IMR-90 (cell line): ENCODE measurements around the gene SPTSSA. TPM values are rescaled to one million over a fixed set of nuclear protein-coding genes. Genes with fewer than 3 reads are reported as not detected.

Experiments
- ATAC-seq: fragments of 200-7000 bp; cut with Tn5 transposase; 2 replicates; pipeline ENCODE4 v1.9.1; 2020; ENCODE audit warnings: low read depth, mild to moderate bottlenecking, moderate library complexity
- BruUV-seq: library from RNA; stranded (reverse); fragments of 400-500 nt; replicated peaks from 2 replicates; lab custom pipeline; 2021; lab: Mats Ljungman, UMichigan
- CTCF ChIA-PET: fragments of 300-600 bp; formaldehyde crosslinking; extraction: SDS; loops from one replicate; lab custom pipeline; 2021; ENCODE audit warnings: antibody characterized with exemption; lab: Yijun Ruan, JAX
- POLR2A ChIA-PET: fragments of 300-600 bp; sonication (Branson Sonifier 250); formaldehyde crosslinking; loops from one replicate; lab custom pipeline; 2022; ENCODE audit warnings: antibody characterized with exemption; ENCODE audit not compliant: unreplicated experiment; lab: Charles Lee
- DNase-seq: peaks from one replicate; pipeline ENCODE4 v3.0.0; 2013
- H2AFZ ChIP-seq: replicated peaks from 2 replicates; pipeline ENCODE3; 2013; ENCODE audit warnings: low read length, mild to moderate bottlenecking; ENCODE audit not compliant: poor library complexity
- H2AK5ac ChIP-seq: 2 replicates; pipeline ENCODE4 v1.6.1; 2013; ENCODE audit warnings: low read depth, low read length, inconsistent platforms
- H2AK9ac ChIP-seq: replicated peaks from 2 replicates; pipeline ENCODE3; 2013; ENCODE audit warnings: mild to moderate bottlenecking, low read depth, low read length, moderate library complexity; ENCODE audit not compliant: poor library complexity
- H2BK120ac ChIP-seq: 2 replicates; pipeline ENCODE4 v1.6.1; 2013; ENCODE audit warnings: low read depth, low read length, inconsistent platforms
- H2BK15ac ChIP-seq: 3 replicates; pipeline ENCODE4 v1.6.1; 2013; ENCODE audit warnings: low read depth, low read length, inconsistent platforms
- H2BK20ac ChIP-seq: 2 replicates; pipeline ENCODE4 v1.6.1; 2013; ENCODE audit warnings: low read depth, mild to moderate bottlenecking, inconsistent platforms, low read length, moderate library complexity
- H2BK5ac ChIP-seq: 2 replicates; pipeline ENCODE4 v1.6.1; 2013; ENCODE audit warnings: mild to moderate bottlenecking, low read depth, low read length, inconsistent platforms; ENCODE audit not compliant: poor library complexity, severe bottlenecking
- H3K14ac ChIP-seq: replicated peaks from 2 replicates; pipeline ENCODE4 v1.6.1; 2013; ENCODE audit warnings: low read depth, low read length, inconsistent platforms
- H3K18ac ChIP-seq: 2 replicates; pipeline ENCODE4 v1.6.1; 2013; ENCODE audit warnings: low read depth, low read length, control low read depth
- H3K23ac ChIP-seq: 2 replicates; pipeline ENCODE4 v1.6.1; 2013; ENCODE audit warnings: low read depth, low read length, inconsistent platforms
- H3K27ac ChIP-seq: 2 replicates; pipeline ENCODE4 v1.5.1; 2013; ENCODE audit warnings: mild to moderate bottlenecking, control low read depth, low read length; ENCODE audit not compliant: insufficient read depth
- H3K27me3 ChIP-seq: 2 replicates; pipeline ENCODE4 v1.6.1; 2013; ENCODE audit warnings: low read length; ENCODE audit not compliant: control insufficient read depth, insufficient read depth
- H3K36me3 ChIP-seq: 2 replicates; pipeline ENCODE4 v1.6.1; 2013; ENCODE audit warnings: low read length, mixed read lengths; ENCODE audit not compliant: control insufficient read depth, insufficient read depth
- H3K4ac ChIP-seq: 2 replicates; pipeline ENCODE4 v1.6.1; 2013; ENCODE audit warnings: low read depth, low read length, inconsistent platforms
- H3K4me1 ChIP-seq: 2 replicates; pipeline ENCODE4 v1.6.1; 2013; ENCODE audit warnings: low read length, mixed read lengths; ENCODE audit not compliant: control insufficient read depth, insufficient read depth
- H3K4me2 ChIP-seq: 2 replicates; pipeline ENCODE4 v1.6.1; 2013; ENCODE audit warnings: low read depth, mild to moderate bottlenecking, control low read depth, low read length, moderate library complexity
- H3K4me3 ChIP-seq: 2 replicates; pipeline ENCODE4 v1.5.1; 2013; ENCODE audit warnings: low read depth, mild to moderate bottlenecking, control low read depth, low read length, moderate library complexity; ENCODE audit not compliant: insufficient read depth
- H3K56ac ChIP-seq: 2 replicates; pipeline ENCODE4 v1.6.1; 2013; ENCODE audit warnings: low read length, inconsistent platforms; ENCODE audit not compliant: insufficient read depth; ENCODE audit errors: extremely low read depth
- H3K79me1 ChIP-seq, 2 experiments: 2 replicates each; pipeline ENCODE4 v1.6.1; 2013; ENCODE audit warnings: low read length in 2 of 2, inconsistent platforms in 1 of 2, low read depth in 1 of 2
- H3K9ac ChIP-seq: 2 replicates; pipeline ENCODE4 v1.6.1; 2013; ENCODE audit warnings: low read depth, low read length, control low read depth
- H3K9me1 ChIP-seq: 2 replicates; pipeline ENCODE4 v1.6.1; 2013; ENCODE audit warnings: low read length, inconsistent platforms; ENCODE audit not compliant: insufficient read depth
- H3K9me3 ChIP-seq: 2 replicates; pipeline ENCODE4 v1.6.1; 2013; ENCODE audit warnings: low read length; ENCODE audit not compliant: control insufficient read depth, insufficient read depth
- H4K20me1 ChIP-seq: 2 replicates; pipeline ENCODE4 v1.6.1; 2013; ENCODE audit warnings: low read length, inconsistent platforms; ENCODE audit not compliant: insufficient read depth
- H4K5ac ChIP-seq: 2 replicates; pipeline ENCODE4 v1.6.1; 2013; ENCODE audit warnings: mild to moderate bottlenecking, low read depth, low read length, control low read depth
- H4K8ac ChIP-seq, 2 experiments: 2 replicates each; pipeline ENCODE4 v1.6.1; 2013; ENCODE audit warnings: low read depth in 2 of 2, low read length in 2 of 2, control low read depth in 1 of 2, inconsistent platforms in 1 of 2
- H4K91ac ChIP-seq: 2 replicates; pipeline ENCODE4 v1.6.1; 2013; ENCODE audit warnings: low read depth, low read length, inconsistent platforms; ENCODE audit not compliant: insufficient read depth
- BHLHE40 ChIP-seq: fragments of 150-350 bp; IDR thresholded peaks from 2 replicates; pipeline ENCODE4 v1.6.1; 2016; ENCODE audit warnings: mild to moderate bottlenecking, low read depth, low read length
- CEBPB ChIP-seq: IDR thresholded peaks from 2 replicates; pipeline ENCODE4 v1.6.1; 2012; ENCODE audit warnings: low read depth, low read length, improper control_type of control experiment
- CTCF ChIP-seq: conservative IDR thresholded peaks from 2 replicates; pipeline ENCODE4 v1.5.1; 2012; ENCODE audit warnings: mild to moderate bottlenecking, low read depth, low read length, improper control_type of control experiment
- FOS ChIP-seq: fragments of 150-350 bp; IDR thresholded peaks from 2 replicates; pipeline ENCODE4 v1.6.1; 2016; ENCODE audit warnings: low read depth, low read length
- MAFK ChIP-seq: IDR thresholded peaks from 2 replicates; pipeline ENCODE4 v1.6.1; 2012; ENCODE audit warnings: low read depth, low read length, improper control_type of control experiment
- MAZ ChIP-seq: IDR thresholded peaks from 2 replicates; pipeline ENCODE4 v1.6.1; 2012; ENCODE audit warnings: low read depth, mild to moderate bottlenecking, low read length, improper control_type of control experiment, moderate library complexity, borderline replicate concordance
- MXI1 ChIP-seq: IDR thresholded peaks from 2 replicates; pipeline ENCODE4 v1.6.1; 2012; ENCODE audit warnings: low read depth, mild to moderate bottlenecking, low read length, moderate library complexity, borderline replicate concordance
- RAD21 ChIP-seq: IDR thresholded peaks from 2 replicates; pipeline ENCODE4 v1.6.1; 2012; ENCODE audit warnings: low read length, improper control_type of control experiment
- RFX5 ChIP-seq: IDR thresholded peaks from 2 replicates; pipeline ENCODE4 v1.8.0; 2012; ENCODE audit warnings: low read depth, mild to moderate bottlenecking, low read length, moderate library complexity
- WGBS, 2 experiments: methylation state at CpG; one replicate each; pipeline versions ENCODE4 v1.1.5 to v1.1.7; 2013; ENCODE audit warnings: missing lambda C conversion rate in 2 of 2; ENCODE audit not compliant: insufficient read length in 1 of 2; ENCODE audit errors: extremely low coverage in 2 of 2; 5-methylcytosine and 5-hydroxymethylcytosine counted together
- dilution Hi-C: fragments of 300-500 bp; cut with HindIII; formaldehyde crosslinking; loops from one replicate; pipeline ENCODE4 v1.14.3; 2018; ENCODE audit warnings: low sequenced_read_pairs; ENCODE audit not compliant: unreplicated experiment
- in situ Hi-C: fragments of 300-500 bp; cut with MboI; formaldehyde crosslinking; loops from 3 replicates; pipeline ENCODE4 v1.14.3; 2019; ENCODE audit warnings: low sequenced_read_pairs, inconsistent platforms, mixed read lengths
- intact Hi-C: fragments of 100-400 bp; cut with micrococcal nuclease; formaldehyde crosslinking; loops from 2 replicates; pipeline ENCODE4 v1.10.0; 2022
- polyA plus RNA-seq, 3 experiments: library from polyadenylated mRNA; depleted of rRNA; stranded (reverse); fragments of >200 nt; gene quantifications; 2 replicates each; pipeline ENCODE4 v1.2.3, GENCODE V29; 2012; ENCODE audit warnings: low replicate concordance in 1 of 3
- total RNA-seq: library from RNA; depleted of rRNA; stranded (reverse); fragments of >200 nt; gene quantifications from 2 replicates; pipeline ENCODE4 v1.2.3, GENCODE V29; 2012
- TF ChIP-seq, protein P1 (sequence below): fragments of 150-350 bp; IDR thresholded peaks from 2 replicates; pipeline ENCODE4 v1.6.1; 2016; ENCODE audit warnings: low read depth, mild to moderate bottlenecking, low read length, moderate library complexity, borderline replicate concordance
- TF ChIP-seq, protein P2 (sequence below): fragments of 150-350 bp; IDR thresholded peaks from 2 replicates; pipeline ENCODE4 v1.6.1; 2017; ENCODE audit warnings: mild to moderate bottlenecking, antibody characterized with exemption, low read length, low read depth

The SPTSSA gene
- total and polyA plus RNA-seq, 2 of the 4 experiments (the other 2 are of a cell fraction), result 10.8 to 26.2 TPM

- Histone ChIP-seq H4K20me1 (peaks cover 19% of the 10 kb centered on the region), H4K8ac (no peak overlapping the region), H4K91ac (no peak overlapping the region), H2AK5ac (no peak overlapping the region), H3K79me1 (peaks cover 16 to 53% of the 10 kb centered on the region in 2 experiments), H3K4me2 (no peak overlapping the region), H3K27ac (no peak overlapping the region), H3K56ac (no peak overlapping the region), H4K5ac (no peak overlapping the region), H3K36me3 (peaks cover 26% of the 10 kb centered on the region), H2AK9ac (peak overlapping the region; percentile 1), H3K4ac (no peak overlapping the region), H2BK5ac (no peak overlapping the region), H2BK20ac (no peak overlapping the region), H3K4me3 (no peak overlapping the region), H3K23ac (no peak overlapping the region), H3K9me3 (no peaks in the 10 kb centered on the region), H3K14ac (no peak overlapping the region), H3K9me1 (no peaks in the 10 kb centered on the region; the same call in 1 of the 2 replicates), H3K9ac (no peak overlapping the region), H3K4me1 (peaks cover 2% of the 10 kb centered on the region; the same call in 1 of the 2 replicates), H3K18ac (no peak overlapping the region), H2BK15ac (no peak overlapping the region), H3K27me3 (no peaks in the 10 kb centered on the region), H2AFZ (no peak overlapping the region), H2BK120ac (no peak overlapping the region)
- 100% methylated on average over 1 of the region's 2 CpGs; no CpG with 5 or more reads in 1 of the 2 experiments for WGBS, 2 experiments
- dilution Hi-C loops (no loop called here), in situ Hi-C loops (loop anchor here (10.0 kb wide), 1 partner anchor 82 kb away; the partner anchor contains the start of gene EAPP), intact Hi-C loops (no loop called here)
- no peak for ATAC-seq
- no peak for TF ChIP-seq RAD21
- TF ChIP-seq CTCF, result no peak
- TF ChIP-seq RFX5, result no peak
- TF ChIP-seq CEBPB, result no peak
- TF ChIP-seq, protein P1, sequence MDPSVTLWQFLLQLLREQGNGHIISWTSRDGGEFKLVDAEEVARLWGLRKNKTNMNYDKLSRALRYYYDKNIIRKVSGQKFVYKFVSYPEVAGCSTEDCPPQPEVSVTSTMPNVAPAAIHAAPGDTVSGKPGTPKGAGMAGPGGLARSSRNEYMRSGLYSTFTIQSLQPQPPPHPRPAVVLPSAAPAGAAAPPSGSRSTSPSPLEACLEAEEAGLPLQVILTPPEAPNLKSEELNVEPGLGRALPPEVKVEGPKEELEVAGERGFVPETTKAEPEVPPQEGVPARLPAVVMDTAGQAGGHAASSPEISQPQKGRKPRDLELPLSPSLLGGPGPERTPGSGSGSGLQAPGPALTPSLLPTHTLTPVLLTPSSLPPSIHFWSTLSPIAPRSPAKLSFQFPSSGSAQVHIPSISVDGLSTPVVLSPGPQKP, result no peak
- TF ChIP-seq, protein P2, sequence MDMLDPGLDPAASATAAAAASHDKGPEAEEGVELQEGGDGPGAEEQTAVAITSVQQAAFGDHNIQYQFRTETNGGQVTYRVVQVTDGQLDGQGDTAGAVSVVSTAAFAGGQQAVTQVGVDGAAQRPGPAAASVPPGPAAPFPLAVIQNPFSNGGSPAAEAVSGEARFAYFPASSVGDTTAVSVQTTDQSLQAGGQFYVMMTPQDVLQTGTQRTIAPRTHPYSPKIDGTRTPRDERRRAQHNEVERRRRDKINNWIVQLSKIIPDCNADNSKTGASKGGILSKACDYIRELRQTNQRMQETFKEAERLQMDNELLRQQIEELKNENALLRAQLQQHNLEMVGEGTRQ, result no peak
- TF ChIP-seq BHLHE40, result no peak
- TF ChIP-seq FOS, result no peak
- TF ChIP-seq MXI1, result no peak
- TF ChIP-seq MAFK, result no peak
- TF ChIP-seq MAZ, result no peak
- no TSS peak for BruUV-seq
- ChIA-PET CTCF (interaction anchor here (0.6 kb wide), 2 partner anchors 46 to 394 kb away, joined by 3 to 4 read pairs; no protein-coding TSS in a partner anchor), POLR2A (no interaction called here)
- DNase-seq, result no peak
Observed at GRCh38 chr14:34453226-34453625, 8.8 kb downstream of the SPTSSA start.
